Kidney (tissue), 14 donors: ENCODE measurements around the gene DNAH6. TPM values are rescaled to one million over a fixed set of nuclear protein-coding genes. Genes with fewer than 3 reads are reported as not detected.

Experiments used
- DNase-seq, 5 donors: peaks; one replicate each; pipeline ENCODE4 v3.0.0-alpha.2; 2013 to 2020
- FAIRE-seq: peaks from 2 replicates; lab custom pipeline; 2012; peaks lifted over from hg19 to GRCh38; lab: Jason Lieb, UNC
- H3K27ac ChIP-seq, 2 donors: one replicate each; pipeline ENCODE4 v1.7.0; 2013; ENCODE audit warnings: low read depth in 2 of 2, low read length in 2 of 2, inconsistent platforms in 1 of 2
- H3K27me3 ChIP-seq: one replicate; pipeline ENCODE4 v1.7.1; 2013; ENCODE audit warnings: low read length, inconsistent platforms; ENCODE audit not compliant: control insufficient read depth, insufficient read depth
- H3K36me3 ChIP-seq, 3 donors: one replicate each; pipeline versions ENCODE4 v1.7.0 to v1.7.1; 2013; ENCODE audit warnings: low read length in 3 of 3, control low read depth in 1 of 3, inconsistent platforms in 1 of 3; ENCODE audit not compliant: insufficient read depth in 3 of 3, control insufficient read depth in 2 of 3
- H3K4me1 ChIP-seq, 3 donors: one replicate each; pipeline versions ENCODE4 v1.7.0 to v1.7.1; 2013; ENCODE audit warnings: low read length in 3 of 3, inconsistent platforms in 1 of 3, low read depth in 1 of 3; ENCODE audit not compliant: control insufficient read depth in 2 of 3, insufficient read depth in 2 of 3
- H3K4me3 ChIP-seq, 3 donors: one replicate each; pipeline versions ENCODE4 v1.7.0 to v1.8.1; 2013; ENCODE audit warnings: low read length in 3 of 3, control low read depth in 1 of 3, inconsistent platforms in 1 of 3
- H3K9ac ChIP-seq, 3 donors: one replicate each; pipeline versions ENCODE4 v1.7.0 to v1.7.1; 2013; ENCODE audit warnings: low read length in 3 of 3, control low read depth in 1 of 3, inconsistent platforms in 1 of 3
- H3K9me3 ChIP-seq, 3 donors: one replicate each; pipeline versions ENCODE4 v1.7.0 to v1.7.1; 2013; ENCODE audit warnings: low read length in 3 of 3, control low read depth in 1 of 3, inconsistent platforms in 1 of 3; ENCODE audit not compliant: control insufficient read depth in 2 of 3, insufficient read depth in 1 of 3
- CTCF ChIP-seq: IDR thresholded peaks from 3 replicates; pipeline ENCODE4 v1.5.1; 2012; ENCODE audit warnings: mild to moderate bottlenecking, moderate library complexity, borderline replicate concordance; ENCODE audit not compliant: insufficient read depth; ENCODE audit errors: extremely low read depth
- intact Hi-C: fragments of 100-400 bp; cut with DNase I; formaldehyde crosslinking; loops from one replicate; pipeline ENCODE4 v1.11.1; 2022
- polyA plus RNA-seq: library from polyadenylated mRNA; stranded (reverse); fragments of 350-450 nt; fragmentation: Illumina TruSeq; extraction: RNeasy Lipid Tissue Mini Kit (QIAGEN cat#74804); gene quantifications from one replicate; pipeline ENCODE4 v1.2.3, GENCODE V29; 2014; ENCODE audit warnings: low read depth, low replicate concordance; ENCODE audit not compliant: insufficient read depth
- total RNA-seq: library from RNA; stranded (reverse); fragmentation: NEBNext Ultra II Directional; extraction: Animal tissue kit (Norgen Biotek cat#: 25700); gene quantifications from one replicate; pipeline ENCODE4 v1.2.1, GENCODE V29; 2021
- donor health status: control.
- donor health status: control.
- donor health status: control.
- donor health status: control.
- donor health status: control.
- donor health status: DM: yes; HTN: yes; CAD: no.
- donor health status: Normal renal cell carcinoma (clear cell type).

DNAH6 gene
- total and polyA plus RNA-seq, 2 donors from 2014 or later = 0.34 to 4.6 TPM

GRCh38 chr2:84704505-84705244 is 188.4 kb downstream of the DNAH6 start:
- intact Hi-C loops = no loop called here
- DNase-seq = no peak

GRCh38 chr2:84705858-84706257 is 189.6 kb downstream of the DNAH6 start:
- no peak for TF ChIP-seq CTCF
- intact Hi-C loops = no loop called here
- Histone ChIP-seq H3K36me3 (no peaks in the 10 kb centered on the region), H3K9me3 (no peaks in the 10 kb centered on the region), H3K4me1 (no peaks in the 10 kb centered on the region), H3K27me3 (no peaks in the 10 kb centered on the region), H3K4me3 (no peak overlapping the region), H3K27ac (no peak overlapping the region), H3K9ac (no peak overlapping the region)
- DNase-seq (no peak), FAIRE-seq (no peak)

More at GRCh38 chr2:84704505-84705244, 188.4 kb downstream of the DNAH6 start:
- no peak overlapping the region for H3K4me3 ChIP-seq
- TF ChIP-seq CTCF = no peak
- H3K27ac ChIP-seq = no peak overlapping the region
- H3K9me3 ChIP-seq = no peaks in the 10 kb centered on the region
- FAIRE-seq = no peak
- no peaks in the 10 kb centered on the region for H3K36me3 ChIP-seq
- no peaks in the 10 kb centered on the region for H3K27me3 ChIP-seq
- H3K4me1 ChIP-seq = no peaks in the 10 kb centered on the region
- H3K9ac ChIP-seq = no peak overlapping the region

GRCh38 chr2:84708442-84708841 is 192.1 kb downstream of the DNAH6 start:
- intact Hi-C loops = no loop called here
- no peak overlapping the region for H3K27ac ChIP-seq
- H3K4me3 ChIP-seq = no peak overlapping the region
- no peaks in the 10 kb centered on the region for H3K36me3 ChIP-seq
- no peaks in the 10 kb centered on the region for H3K27me3 ChIP-seq
- no peak overlapping the region for H3K9ac ChIP-seq
- FAIRE-seq = no peak
- no peaks in the 10 kb centered on the region for H3K9me3 ChIP-seq
- no peak for DNase-seq
- no peak for TF ChIP-seq CTCF
- H3K4me1 ChIP-seq = no peaks in the 10 kb centered on the region
